Lung (tissue), 12 donors: Measurements from ENCODE around the gene COL11A1. TPM values are rescaled to one million over a fixed set of nuclear protein-coding genes. Genes with fewer than 3 reads are reported as not detected.
A peak's percentile ranks its signal among the peaks of the same experiment; 100 is the strongest.
"Not testable (repeated sequence)": the region's sequence is repeated elsewhere in the genome, so short reads cannot be mapped to it uniquely, and the experiment has no call there.

Experiments used
- ATAC-seq: fragments of 200-7000 bp; cut with Tn5 transposase; one replicate; pipeline ENCODE4 v1.9.1; 2020; ENCODE audit warnings: moderate number of reproducible peaks; ENCODE audit not compliant: insufficient read depth, low FRiP score
- DNase-seq, 3 donors: peaks; one replicate each; pipeline ENCODE4 v3.0.0-alpha.2; 2013 to 2017
- H3K27ac ChIP-seq, 2 donors: one replicate each; pipeline ENCODE4 v1.5.1; 2013; ENCODE audit warnings: mild to moderate bottlenecking in 2 of 2, moderate library complexity in 2 of 2, control low read depth in 1 of 2, inconsistent platforms in 1 of 2, low read depth in 1 of 2, low read length in 1 of 2
- H3K27me3 ChIP-seq, 3 donors: one replicate each; pipeline ENCODE4 v1.5.1; 2013; ENCODE audit warnings: low read length in 2 of 3; ENCODE audit not compliant: control insufficient read depth in 3 of 3, insufficient read depth in 3 of 3
- H3K36me3 ChIP-seq, 4 donors: one replicate each; pipeline ENCODE4 v1.5.1; 2013; ENCODE audit warnings: low read length in 4 of 4, mild to moderate bottlenecking in 1 of 4, moderate library complexity in 1 of 4; ENCODE audit not compliant: control insufficient read depth in 4 of 4, insufficient read depth in 4 of 4
- H3K4me1 ChIP-seq, 5 donors: one replicate each; pipeline ENCODE4 v1.5.1; 2013; ENCODE audit warnings: low read length in 5 of 5, mild to moderate bottlenecking in 2 of 5, moderate library complexity in 1 of 5; ENCODE audit not compliant: control insufficient read depth in 5 of 5, insufficient read depth in 5 of 5
- H3K4me3 ChIP-seq: one replicate; pipeline ENCODE4 v1.5.1; 2013; ENCODE audit warnings: mild to moderate bottlenecking, control low read depth, moderate library complexity
- H3K9ac ChIP-seq, 2 donors: one replicate each; pipeline ENCODE4 v1.5.1; 2013; ENCODE audit warnings: low read length in 2 of 2, control low read depth in 1 of 2; ENCODE audit not compliant: insufficient read depth in 1 of 2
- H3K9me3 ChIP-seq, 4 donors: one replicate each; pipeline ENCODE4 v1.5.1; 2013; ENCODE audit warnings: low read length in 3 of 4, mild to moderate bottlenecking in 1 of 4, moderate library complexity in 1 of 4; ENCODE audit not compliant: control insufficient read depth in 4 of 4, insufficient read depth in 3 of 4
- WGBS, 2 donors: extraction: QIAGEN DNeasy Blood & Tissue Kit; methylation state at CpG; one replicate each; pipeline ENCODE4 v1.1.7; 2013; 5-methylcytosine and 5-hydroxymethylcytosine counted together
- polyA plus RNA-seq, 2 donors: library from polyadenylated mRNA; stranded (reverse); fragments of 200-250 nt; gene quantifications; one replicate each; pipeline ENCODE4 v1.2.1, GENCODE V29; 2013
- total RNA-seq, 2 donors: library from RNA; depleted of rRNA in 1 of 2; stranded (reverse); fragments of >200 nt in 1 of 2; gene quantifications; one replicate each; pipeline ENCODE4 v1.2.1, GENCODE V29; 2014 to 2021
- TF ChIP-seq, protein P1 (sequence below): IDR thresholded peaks from 2 replicates; pipeline ENCODE4 v1.5.1; 2012; ENCODE audit warnings: mild to moderate bottlenecking; ENCODE audit errors: control extremely low read depth, extremely low read depth
- donor health status: control.
- donor health status: control.
- donor health status: Bipolar disorder and iron deficiency.
- donor health status: healthy.
- donor health status: DM: yes; HTN: yes; CAD: no.

COL11A1 gene
- total and polyA plus RNA-seq, 4 donors: 0.33 to 7.5 (median 0.70) TPM

DNA sequence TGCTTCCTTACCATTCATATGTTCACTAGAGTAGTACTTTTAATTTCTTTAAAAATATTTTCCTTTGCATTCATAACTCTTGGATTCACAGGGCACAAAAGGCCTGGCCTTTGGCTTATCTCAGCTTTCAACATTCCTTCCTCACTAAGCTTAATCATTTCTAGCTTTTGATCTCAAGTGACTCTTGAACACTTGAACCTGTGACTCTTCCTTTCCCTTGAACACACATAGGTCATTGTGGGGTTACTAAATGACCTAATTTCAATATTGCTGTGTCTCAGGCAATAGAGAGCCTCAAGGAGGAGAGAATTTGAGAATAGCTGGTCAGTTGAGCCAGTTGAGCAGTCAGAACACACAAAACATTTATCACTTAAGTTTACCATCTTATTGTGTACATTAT lies 49.9 kb downstream of the COL11A1 start:
- no peaks in the 10 kb centered on the region for H3K4me1 ChIP-seq
- H3K36me3 ChIP-seq: no peaks in the 10 kb centered on the region
- no peak overlapping the region for H3K4me3 ChIP-seq
- TF ChIP-seq, protein P1, sequence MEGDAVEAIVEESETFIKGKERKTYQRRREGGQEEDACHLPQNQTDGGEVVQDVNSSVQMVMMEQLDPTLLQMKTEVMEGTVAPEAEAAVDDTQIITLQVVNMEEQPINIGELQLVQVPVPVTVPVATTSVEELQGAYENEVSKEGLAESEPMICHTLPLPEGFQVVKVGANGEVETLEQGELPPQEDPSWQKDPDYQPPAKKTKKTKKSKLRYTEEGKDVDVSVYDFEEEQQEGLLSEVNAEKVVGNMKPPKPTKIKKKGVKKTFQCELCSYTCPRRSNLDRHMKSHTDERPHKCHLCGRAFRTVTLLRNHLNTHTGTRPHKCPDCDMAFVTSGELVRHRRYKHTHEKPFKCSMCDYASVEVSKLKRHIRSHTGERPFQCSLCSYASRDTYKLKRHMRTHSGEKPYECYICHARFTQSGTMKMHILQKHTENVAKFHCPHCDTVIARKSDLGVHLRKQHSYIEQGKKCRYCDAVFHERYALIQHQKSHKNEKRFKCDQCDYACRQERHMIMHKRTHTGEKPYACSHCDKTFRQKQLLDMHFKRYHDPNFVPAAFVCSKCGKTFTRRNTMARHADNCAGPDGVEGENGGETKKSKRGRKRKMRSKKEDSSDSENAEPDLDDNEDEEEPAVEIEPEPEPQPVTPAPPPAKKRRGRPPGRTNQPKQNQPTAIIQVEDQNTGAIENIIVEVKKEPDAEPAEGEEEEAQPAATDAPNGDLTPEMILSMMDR: no peak
- DNase-seq: peak; percentile 19 to 80 (median 64)
- H3K9me3 ChIP-seq: no peaks in the 10 kb centered on the region
- H3K9ac ChIP-seq: no peak overlapping the region
- H3K27ac ChIP-seq: no peak overlapping the region
- ATAC-seq: peak; percentile 82
- no peaks in the 10 kb centered on the region for H3K27me3 ChIP-seq

DNA sequence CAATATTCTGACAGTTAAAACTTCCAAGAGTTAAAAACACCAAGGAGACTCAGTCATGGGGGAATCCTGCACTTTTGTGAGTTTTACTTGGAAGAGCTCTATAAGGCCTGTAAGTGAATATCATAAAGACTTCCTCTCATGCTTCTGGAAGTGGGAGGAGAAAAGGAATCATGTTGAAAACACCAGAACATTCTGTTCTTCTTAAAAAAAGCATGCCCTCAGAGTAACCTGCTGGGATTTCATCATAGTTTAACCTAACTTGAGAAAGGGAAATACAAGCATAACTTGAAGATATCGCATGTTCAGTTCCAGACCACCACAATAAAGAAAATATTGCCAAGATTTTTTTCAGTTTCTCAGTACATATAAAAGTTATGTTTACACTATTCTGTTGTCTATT lies 51.9 kb downstream of the COL11A1 start:
- Histone ChIP-seq H3K4me1 (no peaks in the 10 kb centered on the region), H3K4me3 (no peak overlapping the region), H3K9ac (no peak overlapping the region), H3K9me3 (no peaks in the 10 kb centered on the region), H3K36me3 (no peaks in the 10 kb centered on the region), H3K27ac (no peak overlapping the region), H3K27me3 (no peaks in the 10 kb centered on the region)
- TF ChIP-seq, protein P1: no peak
- ATAC-seq: no peak
- 70 to 76% methylated on average over 1 of the region's 1 CpG for WGBS, 2 donors
- DNase-seq: no peak

DNA sequence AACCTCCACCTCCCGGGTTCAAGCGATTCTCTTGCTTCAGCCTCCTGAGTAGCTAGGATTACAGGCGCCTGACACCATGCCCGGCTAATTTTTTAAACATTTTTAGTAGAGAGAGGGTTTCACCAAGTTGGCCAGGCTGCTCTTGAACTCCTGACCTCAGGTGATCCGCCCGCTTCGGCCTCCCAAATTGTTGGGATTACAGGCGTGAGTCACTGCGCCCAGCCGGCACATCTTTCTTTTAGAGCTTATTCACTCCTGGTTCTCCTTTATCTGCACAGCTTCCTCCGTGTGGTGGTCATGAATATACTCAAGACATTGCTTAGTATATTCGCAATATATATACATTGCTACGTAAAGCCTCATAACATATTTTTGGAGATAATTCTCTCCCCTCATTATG lies 80.2 kb downstream of the COL11A1 start:
- ATAC-seq, H3K27ac ChIP-seq, H3K9me3 ChIP-seq, H3K4me1 ChIP-seq, H3K36me3 ChIP-seq, H3K9ac ChIP-seq, H3K4me3 ChIP-seq, H3K27me3 ChIP-seq, DNase-seq: not testable (repeated sequence)
- WGBS, 2 donors: 93 to 94% methylated on average over 13 of the region's 13 CpGs

DNA sequence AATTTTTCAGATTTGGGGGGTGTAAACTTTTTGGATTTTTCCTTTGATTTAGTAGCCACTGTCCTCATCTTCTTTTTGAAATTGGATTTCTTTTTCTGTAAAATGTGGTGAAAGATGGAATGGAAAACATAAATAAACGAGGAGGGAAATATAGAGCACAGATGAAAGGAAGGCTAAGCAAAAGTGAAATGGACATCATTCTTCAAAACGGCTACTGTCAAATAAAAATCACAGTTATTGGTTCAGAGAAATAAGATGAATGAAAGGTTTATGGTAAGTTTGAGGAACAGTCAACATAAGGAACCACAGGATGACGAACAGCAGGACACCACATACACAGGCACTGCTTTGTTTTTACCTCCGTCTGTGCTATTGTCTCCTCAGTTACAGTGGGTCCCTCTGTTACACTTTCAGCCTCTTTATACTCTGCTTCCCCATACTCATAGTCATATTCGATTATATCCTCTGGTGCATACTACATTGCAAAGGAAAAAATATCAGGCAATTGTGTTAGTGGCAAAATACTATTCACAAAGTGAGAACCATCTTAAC lies 82.4 kb downstream of the COL11A1 start:
- H3K4me3 ChIP-seq: no peak overlapping the region
- TF ChIP-seq, protein P1: no peak
- no peak for DNase-seq
- no peaks in the 10 kb centered on the region for H3K27me3 ChIP-seq
- no peaks in the 10 kb centered on the region for H3K9me3 ChIP-seq
- H3K4me1 ChIP-seq: no peaks in the 10 kb centered on the region
- 61 to 63% methylated on average over 5 of the region's 5 CpGs for WGBS, 2 donors
- H3K9ac ChIP-seq: no peak overlapping the region
- H3K36me3 ChIP-seq: no peaks in the 10 kb centered on the region
- no peak overlapping the region for H3K27ac ChIP-seq
- no peak for ATAC-seq
